ENCODE data around the gene CLTCL1. TPM values are rescaled to one million over a fixed set of nuclear protein-coding genes. Genes with fewer than 3 reads are reported as not detected.

CLTCL1 gene
- total and polyA plus RNA-seq, 11 donors: 4.6 to 20.9 (median 10.2) TPM

DNA sequence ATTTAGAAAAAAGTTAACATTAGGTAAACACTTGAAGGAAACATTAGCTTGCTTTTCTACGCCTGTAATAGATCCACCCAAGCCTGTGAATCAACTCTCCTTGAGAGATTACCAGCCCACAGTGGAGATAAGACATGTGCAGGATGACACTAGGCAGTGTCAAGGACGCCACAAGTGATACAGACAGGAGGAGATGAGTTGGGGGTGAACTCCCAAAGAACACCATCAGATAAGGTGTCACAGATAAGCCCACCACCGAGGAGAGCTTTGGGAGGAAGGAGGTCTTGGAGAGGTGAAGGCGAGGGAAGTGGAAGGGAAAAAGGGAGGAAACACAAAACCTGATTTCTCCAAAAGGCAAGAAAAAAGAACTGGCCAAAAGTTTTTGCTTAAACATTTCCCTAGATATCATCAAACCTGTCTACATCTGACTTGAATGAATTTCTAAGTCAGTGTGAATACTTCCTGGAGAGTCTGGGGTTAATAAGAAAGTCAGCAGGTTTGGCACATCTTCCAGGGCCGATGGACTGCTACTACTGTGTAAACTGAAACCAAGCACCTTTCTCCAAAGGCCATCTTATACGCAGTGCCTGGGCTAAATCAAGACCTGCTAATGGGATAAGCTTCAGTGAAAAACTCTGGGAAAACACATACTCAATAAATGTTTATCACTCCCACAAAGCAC is 15.5 kb downstream of the CLTCL1 start:
- H3K4me3 ChIP-seq: no peak overlapping the region
- H3K9me3 ChIP-seq: no peaks in the 10 kb centered on the region
- H3K36me3 ChIP-seq: peaks cover 0 to 16% (median 4%) of the 10 kb centered on the region in 9 donors
- peaks cover 0 to 12% (median 4%) of the 10 kb centered on the region in 12 donors for H3K4me1 ChIP-seq
- H3K27me3 ChIP-seq: no peaks in the 10 kb centered on the region
- intact Hi-C loops (cut with DNase I): no loop called here
- peak overlapping the region in 5 of 12 donors; percentile 30 to 61 (median 52) for H3K27ac ChIP-seq
- 42 to 52% (median 48%) methylated on average over 6 of the region's 6 CpGs for WGBS, 4 donors
- DNase-seq (no peak), ATAC-seq (peak; percentile 53 to 77 (median 74))
- TF ChIP-seq POLR2A (IDR thresholded peaks at IDR 0.05): no peak

DNA sequence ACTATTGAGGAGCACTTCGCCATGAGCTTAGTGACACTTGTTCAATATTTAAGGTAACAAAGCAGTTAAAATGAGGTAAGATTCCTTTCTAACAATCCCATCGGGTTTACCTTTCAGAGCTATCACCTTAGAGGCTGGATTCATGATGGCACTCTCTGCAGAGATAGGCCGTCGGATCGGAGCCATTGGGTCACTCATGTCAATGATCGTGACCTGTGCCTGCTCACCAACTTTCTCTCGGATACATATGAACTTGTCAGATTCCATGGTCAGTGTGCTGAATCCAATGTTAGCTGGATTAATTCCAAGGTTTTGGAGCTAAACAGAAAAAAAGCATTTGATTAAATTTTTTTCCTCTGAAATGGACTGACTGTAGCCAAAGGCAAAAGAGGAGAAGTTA is 16.0 kb downstream of the CLTCL1 start:
- peak overlapping the region in 1 of 12 donors; percentile 61 for H3K27ac ChIP-seq
- H3K4me3 ChIP-seq: no peak overlapping the region
- ATAC-seq: no peak
- peaks cover 0 to 16% (median 4%) of the 10 kb centered on the region in 9 donors for H3K36me3 ChIP-seq
- H3K9me3 ChIP-seq: no peaks in the 10 kb centered on the region
- H3K4me1 ChIP-seq: peaks cover 0 to 12% (median 4%) of the 10 kb centered on the region in 12 donors
- no peak for DNase-seq
- TF ChIP-seq, protein P1, sequence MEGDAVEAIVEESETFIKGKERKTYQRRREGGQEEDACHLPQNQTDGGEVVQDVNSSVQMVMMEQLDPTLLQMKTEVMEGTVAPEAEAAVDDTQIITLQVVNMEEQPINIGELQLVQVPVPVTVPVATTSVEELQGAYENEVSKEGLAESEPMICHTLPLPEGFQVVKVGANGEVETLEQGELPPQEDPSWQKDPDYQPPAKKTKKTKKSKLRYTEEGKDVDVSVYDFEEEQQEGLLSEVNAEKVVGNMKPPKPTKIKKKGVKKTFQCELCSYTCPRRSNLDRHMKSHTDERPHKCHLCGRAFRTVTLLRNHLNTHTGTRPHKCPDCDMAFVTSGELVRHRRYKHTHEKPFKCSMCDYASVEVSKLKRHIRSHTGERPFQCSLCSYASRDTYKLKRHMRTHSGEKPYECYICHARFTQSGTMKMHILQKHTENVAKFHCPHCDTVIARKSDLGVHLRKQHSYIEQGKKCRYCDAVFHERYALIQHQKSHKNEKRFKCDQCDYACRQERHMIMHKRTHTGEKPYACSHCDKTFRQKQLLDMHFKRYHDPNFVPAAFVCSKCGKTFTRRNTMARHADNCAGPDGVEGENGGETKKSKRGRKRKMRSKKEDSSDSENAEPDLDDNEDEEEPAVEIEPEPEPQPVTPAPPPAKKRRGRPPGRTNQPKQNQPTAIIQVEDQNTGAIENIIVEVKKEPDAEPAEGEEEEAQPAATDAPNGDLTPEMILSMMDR (IDR thresholded peaks at IDR 0.05): no peak
- no peak for TF ChIP-seq POLR2A (IDR thresholded peaks at IDR 0.05)
- no peaks in the 10 kb centered on the region for H3K27me3 ChIP-seq
- WGBS, 4 donors: 85 to 91% (median 87%) methylated on average over 7 of the region's 7 CpGs
- intact Hi-C loops (cut with DNase I): no loop called here

DNA sequence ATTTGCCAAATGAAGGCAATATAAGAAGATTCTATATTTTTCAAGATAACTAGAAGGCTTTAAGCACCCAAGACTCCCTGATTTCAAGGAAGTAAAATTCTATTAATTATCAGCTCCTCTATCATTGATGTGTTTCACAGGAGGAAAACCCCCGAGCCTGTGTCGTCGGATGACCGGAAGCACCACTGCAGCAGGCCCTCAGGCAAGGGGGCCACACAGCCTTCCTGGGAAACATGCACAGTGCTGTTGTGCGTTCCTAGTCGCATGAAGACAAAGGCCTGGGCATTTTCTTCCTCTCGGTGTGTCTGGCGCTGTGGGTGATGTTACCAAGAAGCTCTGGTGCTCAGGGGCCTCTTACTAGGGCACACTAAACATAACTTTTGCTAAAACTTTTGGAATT is 16.4 kb downstream of the CLTCL1 start:
- no peak overlapping the region for H3K4me3 ChIP-seq
- H3K27ac ChIP-seq: no peak overlapping the region
- DNase-seq (no peak), ATAC-seq (no peak)
- no peaks in the 10 kb centered on the region for H3K27me3 ChIP-seq
- no peak for TF ChIP-seq POLR2A (IDR thresholded peaks at IDR 0.05)
- TF ChIP-seq, protein P1 (IDR thresholded peaks at IDR 0.05): no peak
- H3K4me1 ChIP-seq: peaks cover 0 to 12% (median 4%) of the 10 kb centered on the region in 12 donors
- intact Hi-C loops (cut with DNase I): no loop called here
- WGBS, 4 donors: 94 to 95% (median 95%) methylated on average over 8 of the region's 8 CpGs
- H3K36me3 ChIP-seq: peaks cover 0 to 17% (median 4%) of the 10 kb centered on the region in 9 donors
- no peaks in the 10 kb centered on the region for H3K9me3 ChIP-seq

DNA sequence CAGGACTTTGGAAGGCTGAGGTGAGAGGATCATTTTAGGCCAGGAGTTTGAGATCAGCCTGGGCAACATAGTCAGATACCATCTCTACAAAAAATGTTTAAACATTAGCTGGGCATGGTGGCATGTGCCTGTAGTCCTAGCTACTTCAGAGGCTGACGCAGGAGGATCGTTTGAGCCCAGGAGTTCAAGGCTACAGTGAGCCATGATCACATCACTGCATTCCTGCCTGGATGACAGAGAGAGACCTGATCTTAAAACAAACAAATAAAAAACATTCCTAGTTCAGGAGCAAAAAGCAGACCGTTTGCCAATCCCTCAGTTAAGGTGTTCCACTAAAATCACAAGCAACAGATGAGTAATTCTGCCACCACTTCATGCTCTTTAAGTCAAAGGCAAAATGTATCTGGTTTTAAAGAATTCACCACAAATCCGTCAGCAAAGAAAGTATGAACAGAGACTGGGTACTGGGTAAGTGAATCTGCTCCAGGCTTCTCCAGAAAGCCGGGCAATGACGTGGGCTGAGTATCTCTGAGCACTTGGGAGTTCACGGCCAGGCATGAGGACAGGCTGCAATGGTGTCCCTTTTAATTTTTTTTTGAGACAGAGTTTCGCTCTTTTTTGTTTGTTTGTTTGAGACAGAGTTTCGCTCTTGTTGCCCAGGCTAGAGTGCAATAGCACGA is 19.5 kb downstream of the CLTCL1 start:
- DNase-seq: no peak
- Histone ChIP-seq H3K4me1 (peaks cover 0 to 11% (median 4%) of the 10 kb centered on the region in 12 donors), H3K9me3 (peaks cover 0 to 9% (median 2%) of the 10 kb centered on the region in 12 donors), H3K27me3 (no peaks in the 10 kb centered on the region), H3K4me3 (no peak overlapping the region), H3K36me3 (peaks cover 0 to 19% (median 4%) of the 10 kb centered on the region in 9 donors), H3K27ac (no peak overlapping the region)
- no peak for TF ChIP-seq POLR2A (IDR thresholded peaks at IDR 0.05)
- TF ChIP-seq, protein P1 (IDR thresholded peaks at IDR 0.05): no peak
- ATAC-seq: no peak
- intact Hi-C loops (cut with DNase I): loop anchor here in 1 of 10 donors (5.0 kb wide), 1 partner anchor 50 kb away; no protein-coding TSS in a partner anchor
- 82 to 91% (median 88%) methylated on average over 10 of the region's 10 CpGs for WGBS, 4 donors

All from heart left ventricle (tissue), 16 donors.